ENCODE data around the gene PADI3. TPM values are rescaled to one million over a fixed set of nuclear protein-coding genes. Genes with fewer than 3 reads are reported as not detected.
A peak's percentile ranks its signal among the peaks of the same experiment; 100 is the strongest.

PADI3 gene
- total and polyA plus RNA-seq, 2 of the 8 experiments (the other 6 are each of a cell fraction or from before 2014, with no cell fraction given), result 0.37 to 0.94 TPM

- Histone ChIP-seq H3K27me3 (replicated peaks in 1 of 4; ENCODE audit: control insufficient read depth in 3 of 4, extremely low read depth in 1 of 4, insufficient read depth in 3 of 4, low read length in 3 of 4) (no peaks in the 10 kb centered on the region), H3K4ac (replicated peaks; ENCODE audit: insufficient read length, low read depth, low read length) (peak overlapping the region; percentile 94), H3K23ac (ENCODE audit: insufficient read length) (no peak overlapping the region), H2AK5ac (ENCODE audit: low read depth, low read length) (no peak overlapping the region; the same call in 1 of the 2 replicates), H3K4me2 (ENCODE audit: insufficient read depth in 1 of 2, low read depth in 2 of 2, low read length in 2 of 2) (no peak overlapping the region), H2BK15ac (ENCODE audit: low read length) (0 out of 2 replicates have a peak overlapping the region, but pooled peaks have one; percentile 46), H3K9ac (replicated peaks in 1 of 4; ENCODE audit: extremely low read depth in 1 of 4, low read depth in 3 of 4, low read length in 3 of 4) (no peak overlapping the region), H4K20me1 (replicated peaks in 1 of 2; ENCODE audit: control insufficient read depth in 1 of 2, insufficient read depth in 2 of 2, low read length in 2 of 2) (no peaks in the 10 kb centered on the region), H3K18ac (ENCODE audit: extremely low read depth, low read length) (peak overlapping the region; percentile 38), H3K79me2 (ENCODE audit: control insufficient read depth in 1 of 2, insufficient read depth in 2 of 2, low read length in 2 of 2) (no peaks in the 10 kb centered on the region), H4K91ac (replicated peaks; ENCODE audit: insufficient read length, low read length) (peak overlapping the region; percentile 8), H2BK120ac (replicated peaks; ENCODE audit: low read depth, low read length) (peak overlapping the region; percentile 89), H3K4me1 (replicated peaks in 1 of 4; ENCODE audit: control insufficient read depth in 3 of 4, insufficient read depth in 4 of 4, low read length in 3 of 4) (peaks cover 5 to 22% (median 12%) of the 10 kb centered on the region in 4 experiments), H3K79me1 (ENCODE audit: low read depth, low read length) (no peaks in the 10 kb centered on the region), H2BK12ac (ENCODE audit: low read depth, low read length) (peak overlapping the region; percentile 80; the same call in 1 of the 2 replicates), H3K14ac (ENCODE audit: insufficient read length) (no peak overlapping the region), H3K36me3 (ENCODE audit: control insufficient read depth in 2 of 4, insufficient read depth in 4 of 4, low read length in 3 of 4) (no peaks in the 10 kb centered on the region), H3K56ac (replicated peaks; ENCODE audit: insufficient read length, low read depth, low read length) (peak overlapping the region; percentile 63), H3K27ac (ENCODE audit: low read depth, low read length) (no peak overlapping the region), H2AFZ (ENCODE audit: low read length) (no peak overlapping the region), H4K5ac (ENCODE audit: insufficient read length, low read depth, low read length) (peak overlapping the region; percentile 54), H3K9me3 (ENCODE audit: insufficient read depth in 2 of 2, low read depth in 1 of 2, low read length in 1 of 2) (no peaks in the 10 kb centered on the region), H3K4me3 (ENCODE audit: extremely low read depth in 1 of 4, insufficient read depth in 2 of 4, low read depth in 3 of 4, low read length in 4 of 4) (no peak overlapping the region), H3K23me2 (ENCODE audit: low read depth, low read length) (no peaks in the 10 kb centered on the region), H2BK5ac (ENCODE audit: low read depth, low read length) (peak overlapping the region; percentile 83; the same call in 1 of the 2 replicates), H4K8ac (ENCODE audit: extremely low read depth, insufficient read depth, low read length) (no peak overlapping the region), H2BK20ac (ENCODE audit: low read length) (peak overlapping the region; percentile 38; the same call in 1 of the 2 replicates)
- ChIA-PET CTCF (ENCODE audit: partially characterized antibody) (interaction anchor here (0.6 to 2.6 kb wide), 5 partner anchors 12 to 47 kb away, joined by 3 to 16 read pairs (median 4); no protein-coding TSS in a partner anchor), POLR2A (ENCODE audit: partially characterized antibody) (no interaction called here)
- TF ChIP-seq MAX (IDR thresholded peaks at IDR 0.05), result no peak
- no peak for TF ChIP-seq ATF2 (IDR thresholded peaks at IDR 0.05; ENCODE audit: low read length)
- TF ChIP-seq RNF2 (IDR thresholded peaks at IDR 0.05; ENCODE audit: borderline replicate concordance, low read depth, low read length, missing control alignments, poor library complexity, severe bottlenecking), result no peak
- DNase-seq (ENCODE audit: low read depth in 1 of 2, low spot score in 2 of 2) (no peak), FAIRE-seq (no peak)
- 61% methylated on average over 8 of the region's 8 CpGs; no CpG with 5 or more reads in 1 of the 2 experiments for WGBS, 2 experiments (ENCODE audit: extremely low coverage in 1 of 2, insufficient coverage in 1 of 2, insufficient read length in 1 of 2, insufficient replicate concordance in 2 of 2, low coverage in 1 of 2, low lambda C conversion rate in 2 of 2, missing lambda C conversion rate in 1 of 2)
These were observed 60.6 kb downstream of the PADI3 start for GRCh38 chr1:17309426-17310067.

All from H1 (cell line).